NCI-H2227 (cell line): ENCODE data around the gene CAMKK2.
"Not testable (repeated sequence)": the region's sequence is repeated elsewhere in the genome, so short reads cannot be mapped to it uniquely, and the experiment has no call there.

Experiments
- DNase-seq: peaks from one replicate; lab custom pipeline; 2025; ENCODE audit not compliant: unreplicated experiment; lab: John Stamatoyannopoulos, UW

CAMKK2 gene

GRCh38 chr12:121299662-121300061, 3.2 kb upstream of the CAMKK2 start:
- DNase-seq: no peak

- not testable (repeated sequence) for DNase-seq
Measured at GRCh38 chr12:121298411-121298810, 1.9 kb upstream of the CAMKK2 start.

GRCh38 chr12:121297435-121297991, 1.0 kb upstream of the CAMKK2 start:
- DNase-seq: peak; percentile 59

GRCh38 chr12:121295746-121296617, 527 bp downstream of the CAMKK2 start:
- no peak for DNase-seq

- DNase-seq: peak; percentile 42
Measured at GRCh38 chr12:121295116-121295745, 1.3 kb downstream of the CAMKK2 start.

GRCh38 chr12:121294151-121294889, 2.2 kb downstream of the CAMKK2 start:
- no peak for DNase-seq

- DNase-seq: no peak
Measured at GRCh38 chr12:121293603-121294002, 2.9 kb downstream of the CAMKK2 start.

- no peak for DNase-seq
Measured at GRCh38 chr12:121290410-121290809, 6.1 kb downstream of the CAMKK2 start.

GRCh38 chr12:121289962-121290361, 6.5 kb downstream of the CAMKK2 start:
- no peak for DNase-seq

GRCh38 chr12:121288986-121289385, 7.5 kb downstream of the CAMKK2 start:
- no peak for DNase-seq

GRCh38 chr12:121288158-121288845, 8.2 kb downstream of the CAMKK2 start:
- DNase-seq: no peak

- no peak for DNase-seq
Measured at GRCh38 chr12:121287267-121287954, 9.1 kb downstream of the CAMKK2 start.

GRCh38 chr12:121285856-121286255, 10.7 kb downstream of the CAMKK2 start:
- no peak for DNase-seq

- no peak for DNase-seq
Measured at GRCh38 chr12:121284551-121285390, 11.7 kb downstream of the CAMKK2 start.

GRCh38 chr12:121283841-121284240, 12.7 kb downstream of the CAMKK2 start:
- no peak for DNase-seq

GRCh38 chr12:121283388-121283787, 13.1 kb downstream of the CAMKK2 start:
- no peak for DNase-seq

- not testable (repeated sequence) for DNase-seq
Measured at GRCh38 chr12:121282910-121283309, 13.6 kb downstream of the CAMKK2 start.

GRCh38 chr12:121282072-121282742, 14.3 kb downstream of the CAMKK2 start:
- DNase-seq: no peak

- DNase-seq: not testable (repeated sequence)
Measured at GRCh38 chr12:121281116-121281515, 15.4 kb downstream of the CAMKK2 start.
